Thyroid gland (tissue), 4 donors: Measurements from ENCODE around the gene PHACTR3. TPM values are rescaled to one million over a fixed set of nuclear protein-coding genes. Genes with fewer than 3 reads are reported as not detected.

ENCODE experiments used
- DNase-seq, 2 donors: peaks; one replicate each; pipeline ENCODE4 v3.0.0-alpha.2; 2019
- H3K27ac ChIP-seq, 3 donors: fragments of 200-600 bp; sonication (generic); 1 replicate in 2 of 3; 2 replicates in 1 of 3; pipeline ENCODE4 v1.5.1; 2016 to 2019; ENCODE audit warnings: mild to moderate bottlenecking in 1 of 3, moderate library complexity in 1 of 3
- H3K27me3 ChIP-seq: fragments of 200-600 bp; sonication (generic); one replicate; pipeline ENCODE4 v1.5.1; 2019
- H3K36me3 ChIP-seq, 2 donors: fragments of 200-600 bp; sonication (generic); one replicate each; pipeline ENCODE4 v1.5.1; 2016 to 2019
- H3K4me1 ChIP-seq, 2 donors: fragments of 200-600 bp; sonication (generic); one replicate each; pipeline ENCODE4 v1.5.1; 2017 to 2019
- H3K4me3 ChIP-seq, 3 donors: fragments of 200-600 bp; sonication (generic); replicated peaks in 1 of 3; 1 replicate in 2 of 3; 2 replicates in 1 of 3; pipeline ENCODE4 v1.5.1; 2016; ENCODE audit warnings: mild to moderate bottlenecking in 1 of 3
- H3K9me3 ChIP-seq: fragments of 200-600 bp; sonication (generic); one replicate; pipeline ENCODE4 v1.5.1; 2017
- POLR2A ChIP-seq, 2 donors: fragments of 450-650 bp; IDR thresholded peaks; one replicate each; pipeline ENCODE4 v1.6.1; 2017; ENCODE audit warnings: antibody characterized with exemption in 2 of 2, mild to moderate bottlenecking in 2 of 2, moderate library complexity in 1 of 2
- WGBS, 2 donors: methylation state at CpG; one replicate each; pipeline ENCODE4 v1.1.5; 2017; 5-methylcytosine and 5-hydroxymethylcytosine counted together
- intact Hi-C: fragments of 100-400 bp; cut with DNase I; formaldehyde crosslinking; loops from one replicate; pipeline ENCODE4 v1.15.1; 2023
- total RNA-seq, 4 donors: library from RNA; depleted of rRNA; stranded (reverse); fragments of >200 nt; gene quantifications; one replicate each; pipeline ENCODE4 v1.2.3, GENCODE V29; 2016
- TF ChIP-seq, protein P1 (sequence below), 6 experiments: fragments of 200-600 bp in 3 of 6; fragments of 450-650 bp in 3 of 6; sonication (generic) in 3 of 6; IDR thresholded peaks; one replicate each; pipeline ENCODE4 v1.5.1; 2016 to 2019; ENCODE audit warnings: antibody characterized with exemption in 6 of 6, mild to moderate bottlenecking in 2 of 6, inconsistent platforms in 1 of 6, moderate library complexity in 1 of 6

PHACTR3 gene
- total RNA-seq, 4 donors from 2014 or later: 2.4 TPM; not detected in 3

DNA sequence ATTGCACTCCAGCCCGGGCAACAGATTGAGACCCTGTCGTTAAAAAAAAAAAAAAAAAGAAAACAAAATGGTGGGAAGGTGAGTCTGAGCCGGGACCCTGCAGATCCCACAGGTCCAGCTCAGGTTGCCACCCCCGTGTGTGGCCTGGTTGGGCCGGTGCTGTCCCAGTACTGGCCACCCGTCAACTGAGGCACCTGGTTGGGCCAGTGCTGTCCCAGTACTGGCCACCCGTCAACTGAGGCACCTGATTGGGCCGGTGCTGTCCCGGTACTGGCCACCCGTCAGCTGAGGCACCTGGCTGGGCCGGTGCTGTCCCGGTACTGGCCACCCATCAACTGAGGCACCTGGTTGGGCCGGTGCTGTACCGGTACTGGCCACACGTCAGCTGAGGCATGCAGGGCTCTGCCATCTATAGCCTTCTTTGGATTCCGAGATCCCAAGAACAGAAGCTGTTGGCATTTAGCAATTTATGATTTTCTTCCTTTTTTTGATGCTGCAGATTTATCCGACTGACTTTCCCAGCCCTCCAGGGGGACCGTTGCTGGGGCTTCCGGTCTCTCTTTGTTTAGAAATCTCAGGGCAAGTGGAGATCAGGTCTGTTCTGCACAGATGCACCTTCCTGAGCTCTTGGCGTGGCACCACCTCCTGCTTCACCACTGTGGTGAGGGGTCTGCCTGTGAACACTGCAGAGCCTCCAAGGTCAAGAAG, 215.3 kb downstream of the PHACTR3 start:
- Histone ChIP-seq H3K36me3 (no peaks in the 10 kb centered on the region), H3K9me3 (no peaks in the 10 kb centered on the region), H3K27ac (no peak overlapping the region), H3K4me3 (no peak overlapping the region), H3K27me3 (no peaks in the 10 kb centered on the region), H3K4me1 (no peaks in the 10 kb centered on the region)
- DNase-seq: no peak
- 89 to 90% methylated on average over 18 to 19 of the region's 20 CpGs for WGBS, 2 donors
- intact Hi-C loops: no loop called here
- no peak for TF ChIP-seq POLR2A (IDR thresholded peaks at IDR 0.05)
- TF ChIP-seq, protein P1, sequence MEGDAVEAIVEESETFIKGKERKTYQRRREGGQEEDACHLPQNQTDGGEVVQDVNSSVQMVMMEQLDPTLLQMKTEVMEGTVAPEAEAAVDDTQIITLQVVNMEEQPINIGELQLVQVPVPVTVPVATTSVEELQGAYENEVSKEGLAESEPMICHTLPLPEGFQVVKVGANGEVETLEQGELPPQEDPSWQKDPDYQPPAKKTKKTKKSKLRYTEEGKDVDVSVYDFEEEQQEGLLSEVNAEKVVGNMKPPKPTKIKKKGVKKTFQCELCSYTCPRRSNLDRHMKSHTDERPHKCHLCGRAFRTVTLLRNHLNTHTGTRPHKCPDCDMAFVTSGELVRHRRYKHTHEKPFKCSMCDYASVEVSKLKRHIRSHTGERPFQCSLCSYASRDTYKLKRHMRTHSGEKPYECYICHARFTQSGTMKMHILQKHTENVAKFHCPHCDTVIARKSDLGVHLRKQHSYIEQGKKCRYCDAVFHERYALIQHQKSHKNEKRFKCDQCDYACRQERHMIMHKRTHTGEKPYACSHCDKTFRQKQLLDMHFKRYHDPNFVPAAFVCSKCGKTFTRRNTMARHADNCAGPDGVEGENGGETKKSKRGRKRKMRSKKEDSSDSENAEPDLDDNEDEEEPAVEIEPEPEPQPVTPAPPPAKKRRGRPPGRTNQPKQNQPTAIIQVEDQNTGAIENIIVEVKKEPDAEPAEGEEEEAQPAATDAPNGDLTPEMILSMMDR (IDR thresholded peaks at IDR 0.05): no peak

DNA sequence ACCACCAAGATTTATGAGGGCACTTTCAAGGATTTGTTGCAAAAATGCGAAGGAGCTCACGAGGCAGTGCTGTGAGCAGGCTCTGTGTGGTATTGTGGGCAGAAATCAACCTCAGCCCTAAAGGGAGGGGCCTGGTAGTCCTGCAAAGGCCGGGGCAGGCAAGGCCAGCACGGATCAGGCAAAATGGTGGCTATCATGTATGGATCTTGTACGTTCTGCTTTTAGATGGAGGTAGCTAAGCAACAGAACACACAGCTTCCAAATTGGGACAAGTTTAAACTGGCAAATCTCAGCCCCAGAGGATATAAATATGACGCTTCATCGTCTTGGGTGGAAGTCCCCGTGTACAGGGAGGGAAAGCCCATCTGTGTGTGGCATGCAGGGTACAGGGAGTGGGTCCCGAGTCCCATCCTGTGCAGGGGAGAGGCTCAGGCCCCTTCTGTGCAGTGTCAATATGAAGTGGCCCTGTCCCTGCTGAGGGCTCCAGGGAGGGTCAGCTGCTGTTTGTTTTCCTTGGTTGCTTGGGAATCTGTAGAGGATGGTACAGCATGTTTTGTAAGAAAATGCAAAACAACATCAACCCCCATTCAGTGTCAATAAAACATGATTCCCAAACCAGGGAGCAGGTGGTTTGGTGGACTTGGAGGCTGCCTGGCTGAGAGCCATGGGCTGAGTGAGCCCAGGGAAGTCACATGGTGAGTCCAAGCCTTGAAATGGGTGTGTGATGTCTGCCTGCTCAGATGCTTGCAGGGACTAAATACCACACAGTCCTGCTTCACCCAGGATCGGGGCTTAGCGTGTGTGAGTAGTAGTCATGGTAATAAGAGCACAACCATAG, 216.1 kb downstream of the PHACTR3 start:
- H3K4me3 ChIP-seq: no peak overlapping the region
- no peak overlapping the region for H3K27ac ChIP-seq
- H3K27me3 ChIP-seq: no peaks in the 10 kb centered on the region
- 65 to 76% methylated on average over 11 of the region's 11 CpGs for WGBS, 2 donors
- H3K4me1 ChIP-seq: no peaks in the 10 kb centered on the region
- no peaks in the 10 kb centered on the region for H3K36me3 ChIP-seq
- intact Hi-C loops: no loop called here
- TF ChIP-seq POLR2A (IDR thresholded peaks at IDR 0.05): no peak
- no peaks in the 10 kb centered on the region for H3K9me3 ChIP-seq
- no peak for DNase-seq

DNA sequence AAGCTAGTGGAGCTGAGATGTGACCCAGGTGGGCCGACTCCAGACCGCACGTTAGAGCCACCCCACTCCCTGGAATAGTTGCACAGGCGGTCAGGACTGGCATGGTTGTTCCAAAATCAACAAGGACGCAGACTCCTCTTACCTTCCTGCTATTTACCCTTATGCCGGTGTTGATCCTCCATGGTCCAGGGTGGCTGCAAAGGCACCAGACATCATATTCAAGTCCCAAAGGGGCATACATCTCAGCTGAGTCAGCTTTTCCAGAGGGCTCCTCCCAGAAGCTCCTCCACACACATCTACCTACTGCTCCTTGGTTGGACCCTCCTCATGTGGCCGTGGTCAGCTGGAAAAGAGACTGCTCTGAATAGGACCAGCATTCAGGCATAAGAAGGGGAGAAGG, 216.9 kb downstream of the PHACTR3 start:
- no peak overlapping the region for H3K27ac ChIP-seq

DNA sequence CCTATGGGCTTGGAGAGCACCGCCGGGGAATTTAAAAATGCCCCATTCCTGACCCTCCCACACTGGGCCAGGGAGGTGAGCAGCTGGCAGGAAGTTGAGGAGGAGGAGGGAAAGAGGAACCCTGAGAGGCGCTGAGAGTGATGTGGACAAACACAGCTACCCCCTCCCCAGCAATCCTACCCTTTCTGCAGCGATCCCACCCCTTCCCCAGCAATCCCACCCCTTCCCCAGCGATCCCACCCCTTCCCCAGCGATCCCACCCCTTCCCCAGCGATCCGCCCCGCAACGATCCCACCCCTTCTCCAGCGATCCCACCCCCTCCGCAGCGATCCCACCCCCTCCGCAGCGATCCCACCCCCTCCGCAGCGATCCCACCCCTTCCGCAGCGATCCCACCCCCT, 217.4 kb downstream of the PHACTR3 start:
- no peak for TF ChIP-seq POLR2A (IDR thresholded peaks at IDR 0.05)
- TF ChIP-seq, protein P1 (IDR thresholded peaks at IDR 0.05): no peak
- no peak overlapping the region for H3K27ac ChIP-seq
- no peak for DNase-seq
- no peaks in the 10 kb centered on the region for H3K27me3 ChIP-seq
- H3K4me1 ChIP-seq: no peaks in the 10 kb centered on the region
- WGBS, 2 donors: 73 to 78% methylated on average over 9 to 15 of the region's 19 CpGs
- H3K4me3 ChIP-seq: no peak overlapping the region
- intact Hi-C loops: no loop called here
- H3K9me3 ChIP-seq: no peaks in the 10 kb centered on the region
- no peaks in the 10 kb centered on the region for H3K36me3 ChIP-seq

More for the DNA sequence above, 216.9 kb downstream of the PHACTR3 start:
- WGBS, 2 donors: 93 to 96% methylated on average over 7 of the region's 7 CpGs
- no peak for DNase-seq
- H3K27me3 ChIP-seq: no peaks in the 10 kb centered on the region
- no peak overlapping the region for H3K4me3 ChIP-seq
- no peak for TF ChIP-seq POLR2A (IDR thresholded peaks at IDR 0.05)
- TF ChIP-seq, protein P1 (IDR thresholded peaks at IDR 0.05): no peak
- H3K9me3 ChIP-seq: no peaks in the 10 kb centered on the region
- no peaks in the 10 kb centered on the region for H3K36me3 ChIP-seq
- no peaks in the 10 kb centered on the region for H3K4me1 ChIP-seq
- intact Hi-C loops: no loop called here

DNA sequence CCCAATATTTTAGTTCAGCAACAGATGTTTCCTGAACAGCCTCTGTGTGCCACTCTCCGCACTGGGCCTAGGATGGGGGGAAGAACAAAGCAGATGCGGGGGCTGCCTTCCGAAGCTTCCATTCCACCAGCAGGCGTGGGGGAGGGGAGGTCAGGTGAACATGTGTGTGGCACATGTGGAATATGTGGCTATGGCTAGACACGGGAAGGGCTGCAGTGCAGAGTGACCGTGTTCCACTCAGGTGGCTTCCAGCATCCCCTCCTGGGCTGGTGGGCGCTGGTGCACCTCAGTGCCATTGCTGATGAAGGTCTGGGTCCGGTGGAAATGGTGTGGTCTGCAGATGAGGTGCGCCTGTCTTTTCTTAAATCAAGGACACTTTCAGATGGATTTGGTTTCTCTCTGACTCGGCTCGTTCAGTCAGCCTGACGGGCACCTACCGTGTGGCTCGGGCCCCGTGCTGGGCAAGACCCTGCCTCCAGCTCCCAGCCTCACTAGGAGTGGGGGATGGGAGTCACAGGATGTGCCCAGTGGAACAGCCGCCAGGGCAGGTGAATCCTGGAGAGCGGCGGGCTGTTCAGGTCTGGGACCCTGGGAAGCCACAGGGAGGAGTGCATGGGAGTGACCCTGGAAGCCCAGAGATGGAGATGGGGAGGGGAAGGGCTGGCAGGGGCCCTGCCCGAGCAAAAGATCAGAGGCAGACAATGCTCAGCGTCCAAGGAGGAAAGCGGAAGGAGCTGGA, 218.1 kb downstream of the PHACTR3 start:
- no peaks in the 10 kb centered on the region for H3K4me1 ChIP-seq
- no peaks in the 10 kb centered on the region for H3K9me3 ChIP-seq
- 78 to 80% methylated on average over 21 of the region's 21 CpGs for WGBS, 2 donors
- intact Hi-C loops: no loop called here
- H3K4me3 ChIP-seq: no peak overlapping the region
- H3K27ac ChIP-seq: no peak overlapping the region
- no peaks in the 10 kb centered on the region for H3K36me3 ChIP-seq
- DNase-seq: no peak
- no peaks in the 10 kb centered on the region for H3K27me3 ChIP-seq
- TF ChIP-seq, protein P1 (IDR thresholded peaks at IDR 0.05): no peak
- no peak for TF ChIP-seq POLR2A (IDR thresholded peaks at IDR 0.05)
